ENCODE results near the gene LHB. TPM values are rescaled to one million over a fixed set of nuclear protein-coding genes. Genes with fewer than 3 reads are reported as not detected.

LHB gene
- total RNA-seq, 1 experiment from 2014 or later, result not detected

- H3K36me3 ChIP-seq (ENCODE audit: low read depth, low read length), result no peaks in the 10 kb centered on the region
- DNase-seq (no peak), ATAC-seq (no peak)
- CTCF ChIA-PET, result interaction anchor here (0.6 kb wide), 1 partner anchor 58 kb away, joined by 4 read pairs; no protein-coding TSS in a partner anchor
- H3K4me2 ChIP-seq (ENCODE audit: low read length), result no peak overlapping the region
- no peaks in the 10 kb centered on the region for H4K20me1 ChIP-seq (ENCODE audit: low read length)
- intact Hi-C loops (cut with micrococcal nuclease), result no loop called here
- no peaks in the 10 kb centered on the region for H3K79me2 ChIP-seq (ENCODE audit: low read length)
- no peak overlapping the region for H2AFZ ChIP-seq (ENCODE audit: low read length)
- H3K9me2 ChIP-seq (replicated peaks; ENCODE audit: low read length), result no peaks in the 10 kb centered on the region
- TF ChIP-seq EZH2phosphoT487 (IDR thresholded peaks at IDR 0.05; ENCODE audit: borderline replicate concordance, low read length), result no peak
- no peak for TF ChIP-seq CTCF (conservative IDR thresholded peaks at IDR 0.05; ENCODE audit: low read depth, low read length)
- TF ChIP-seq EZH2 (IDR thresholded peaks at IDR 0.05; ENCODE audit: low read length, unreplicated experiment), result no peak
- H3K27me3 ChIP-seq (ENCODE audit: low read length), result no peaks in the 10 kb centered on the region
- H3K4me1 ChIP-seq (ENCODE audit: insufficient read depth, low read length), result peaks cover 10% of the 10 kb centered on the region; the same call in 1 of the 2 replicates
- H3K9ac ChIP-seq (ENCODE audit: low read length), result no peak overlapping the region
- H3K27ac ChIP-seq (ENCODE audit: low read length), result no peak overlapping the region
- no TSS peak for BruUV-seq (replicated peaks)
- no peaks in the 10 kb centered on the region for H3F3A ChIP-seq (ENCODE audit: low read length, unreplicated experiment)
- no peaks in the 10 kb centered on the region for H3K9me3 ChIP-seq (ENCODE audit: low read length)
- H3K4me3 ChIP-seq (ENCODE audit: low read length), result no peak overlapping the region
- POLR2A ChIA-PET (ENCODE audit: unreplicated experiment), result no interaction called here
Measured at GRCh38 chr19:49016067-49016839, 638 bp downstream of the LHB start.

- no TSS peak for BruUV-seq (replicated peaks)
- ATAC-seq, result no peak
- Histone ChIP-seq H3K27ac (ENCODE audit: low read length) (no peak overlapping the region), H3K4me2 (ENCODE audit: low read length) (no peak overlapping the region), H3K36me3 (ENCODE audit: low read depth, low read length) (no peaks in the 10 kb centered on the region), H3K4me1 (ENCODE audit: insufficient read depth, low read length) (peaks cover 10% of the 10 kb centered on the region; the same call in 1 of the 2 replicates), H2AFZ (ENCODE audit: low read length) (no peak overlapping the region), H4K20me1 (ENCODE audit: low read length) (no peaks in the 10 kb centered on the region), H3K79me2 (ENCODE audit: low read length) (no peaks in the 10 kb centered on the region), H3F3A (ENCODE audit: low read length, unreplicated experiment) (no peaks in the 10 kb centered on the region), H3K9ac (ENCODE audit: low read length) (no peak overlapping the region), H3K4me3 (ENCODE audit: low read length) (no peak overlapping the region), H3K9me3 (ENCODE audit: low read length) (no peaks in the 10 kb centered on the region), H3K27me3 (ENCODE audit: low read length) (no peaks in the 10 kb centered on the region), H3K9me2 (replicated peaks; ENCODE audit: low read length) (no peaks in the 10 kb centered on the region)
- ChIA-PET POLR2A (ENCODE audit: unreplicated experiment) (no interaction called here), CTCF (no interaction called here)
- TF ChIP-seq EZH2phosphoT487 (IDR thresholded peaks at IDR 0.05; ENCODE audit: borderline replicate concordance, low read length) (no peak), CTCF (conservative IDR thresholded peaks at IDR 0.05; ENCODE audit: low read depth, low read length) (no peak), EZH2 (IDR thresholded peaks at IDR 0.05; ENCODE audit: low read length, unreplicated experiment) (no peak)
- DNase-seq, result no peak
- intact Hi-C loops (cut with micrococcal nuclease), result no loop called here
Measured at GRCh38 chr19:49014870-49015255, 2.0 kb downstream of the LHB start.

All from PC-3 (cell line).